ENCODE measurements around the gene PRKCA. TPM values are rescaled to one million over a fixed set of nuclear protein-coding genes. Genes with fewer than 3 reads are reported as not detected.

Gene PRKCA
- total and polyA plus RNA-seq, 10 of the 15 experiments (the other 5 are each of a cell fraction or from before 2014, with no cell fraction given), result 0.11 to 14.6 (median 0.72) TPM

GRCh38 chr17:66654764-66655163 lies 352.4 kb downstream of the PRKCA start:
- Histone ChIP-seq H3K27me3 (replicated peaks in 1 of 2; ENCODE audit: control insufficient read depth in 2 of 2, insufficient read depth in 2 of 2, low read length in 1 of 2) (peaks cover 0 to 4% of the 10 kb centered on the region in 2 experiments; a peak in 1 of 4 replicates), H2AFZ (ENCODE audit: control insufficient read depth, low read depth, low read length) (no peak overlapping the region), H3K27ac (ENCODE audit: control insufficient read depth, insufficient read depth) (no peak overlapping the region), H3K4me3 (no peak overlapping the region), H3K4me2 (ENCODE audit: control insufficient read depth, insufficient read depth) (no peak overlapping the region), H3K9me3 (replicated peaks; ENCODE audit: control insufficient read depth, insufficient read depth, low read length) (no peaks in the 10 kb centered on the region; the same call in 2 of the 3 replicates), H4K20me1 (ENCODE audit: control insufficient read depth, insufficient read depth) (no peaks in the 10 kb centered on the region), H3K36me3 (ENCODE audit: control insufficient read depth in 2 of 2, insufficient read depth in 2 of 2, low read length in 1 of 2) (no peaks in the 10 kb centered on the region), H3K79me2 (ENCODE audit: control insufficient read depth, insufficient read depth, low read length) (no peaks in the 10 kb centered on the region), H3K9ac (ENCODE audit: control insufficient read depth, insufficient read depth, low read length) (no peak overlapping the region), H3K4me1 (ENCODE audit: control insufficient read depth, insufficient read depth, low read length) (no peaks in the 10 kb centered on the region)
- BruUV-seq (replicated peaks), result no TSS peak
- CTCF ChIA-PET, result no interaction called here
- POLR2A ChIA-PET, result no interaction called here
- RAD21 ChIA-PET (ENCODE audit: unreplicated experiment), result no interaction called here
- DNase-seq (ENCODE audit: low read depth, low spot score) (no peak), FAIRE-seq (no peak), ATAC-seq (no peak)
- TF ChIP-seq HDGF (IDR thresholded peaks at IDR 0.05), result no peak
- no peak for TF ChIP-seq YBX1 (IDR thresholded peaks at IDR 0.05)
- TF ChIP-seq ESRRA (IDR thresholded peaks at IDR 0.05; ENCODE audit: low read length), result no peak
- no peak for TF ChIP-seq ZNF622 (IDR thresholded peaks at IDR 0.05)
- no peak for TF ChIP-seq YY1 (IDR thresholded peaks at IDR 0.05; ENCODE audit: low read depth, low read length)
- TF ChIP-seq SUZ12 (IDR thresholded peaks at IDR 0.05; ENCODE audit: unreplicated experiment), result no peak
- SMC1A ChIA-PET (ENCODE audit: uncharacterized antibody, unreplicated experiment), result interaction anchor here (1.3 to 1.4 kb wide), 2 partner anchors 12 to 14 kb away, joined by 3 to 4 read pairs; no protein-coding TSS in a partner anchor
- 32% methylated on average over 7 of the region's 7 CpGs for WGBS (ENCODE audit: insufficient coverage, insufficient replicate concordance, low lambda C conversion rate, missing lambda C conversion rate)
- intact Hi-C loops (cut with micrococcal nuclease; ENCODE audit: unreplicated experiment), result no loop called here
- in situ Hi-C loops (cut with MboI), result no loop called here

GRCh38 chr17:66655461-66655860 lies 353.0 kb downstream of the PRKCA start:
- no peak for FAIRE-seq

More at GRCh38 chr17:66655461-66655860, 353.0 kb downstream of the PRKCA start:
- no peaks in the 10 kb centered on the region for H4K20me1 ChIP-seq (ENCODE audit: control insufficient read depth, insufficient read depth)
- ChIA-PET SMC1A (ENCODE audit: uncharacterized antibody, unreplicated experiment) (interaction anchor here (0.7 kb wide), 1 partner anchor 9 kb away, joined by 3 read pairs; no protein-coding TSS in a partner anchor), CTCF (interaction anchor here (0.6 kb wide), 1 partner anchor 1953 kb away, joined by 3 read pairs; no protein-coding TSS in a partner anchor), POLR2A (interaction anchor here (1.0 kb wide), 1 partner anchor 8 kb away, joined by 4 read pairs; no protein-coding TSS in a partner anchor), RAD21 (ENCODE audit: unreplicated experiment) (no interaction called here)
- no peak overlapping the region for H3K9ac ChIP-seq (ENCODE audit: control insufficient read depth, insufficient read depth, low read length)
- BruUV-seq (replicated peaks), result no TSS peak
- H3K27ac ChIP-seq (ENCODE audit: control insufficient read depth, insufficient read depth), result no peak overlapping the region
- no peaks in the 10 kb centered on the region; the same call in 2 of the 3 replicates for H3K9me3 ChIP-seq (replicated peaks; ENCODE audit: control insufficient read depth, insufficient read depth, low read length)
- TF ChIP-seq CHD4 (IDR thresholded peaks at IDR 0.05), result no peak
- TF ChIP-seq IRF3 (IDR thresholded peaks at IDR 0.05), result no peak
- TF ChIP-seq CEBPB (IDR thresholded peaks at IDR 0.05; ENCODE audit: borderline replicate concordance in 1 of 2, low read depth in 2 of 2, low read length in 2 of 2), result no peak
- no peak for TF ChIP-seq RFX5 (IDR thresholded peaks at IDR 0.05; ENCODE audit: low read depth, low read length)
- no peak for TF ChIP-seq TCF3 (IDR thresholded peaks at IDR 0.05; ENCODE audit: borderline replicate concordance, insufficient read depth, low read depth, low read length)
- TF ChIP-seq PKNOX1 (IDR thresholded peaks at IDR 0.05), result no peak
- no peak for TF ChIP-seq PML (IDR thresholded peaks at IDR 0.05; ENCODE audit: low read length)
- no peak for ATAC-seq
- in situ Hi-C loops (cut with MboI), result no loop called here
- intact Hi-C loops (cut with micrococcal nuclease; ENCODE audit: unreplicated experiment), result no loop called here
- no peak overlapping the region for H3K4me3 ChIP-seq
- H3K36me3 ChIP-seq (ENCODE audit: control insufficient read depth in 2 of 2, insufficient read depth in 2 of 2, low read length in 1 of 2), result no peaks in the 10 kb centered on the region
- no peaks in the 10 kb centered on the region for H3K79me2 ChIP-seq (ENCODE audit: control insufficient read depth, insufficient read depth, low read length)
- H2AFZ ChIP-seq (ENCODE audit: control insufficient read depth, low read depth, low read length), result no peak overlapping the region
- H3K4me1 ChIP-seq (ENCODE audit: control insufficient read depth, insufficient read depth, low read length), result no peaks in the 10 kb centered on the region
- WGBS (ENCODE audit: insufficient coverage, insufficient replicate concordance, low lambda C conversion rate, missing lambda C conversion rate), result 21% methylated on average over 2 of the region's 2 CpGs
- H3K4me2 ChIP-seq (ENCODE audit: control insufficient read depth, insufficient read depth), result no peak overlapping the region
- no peak for DNase-seq (ENCODE audit: low read depth, low spot score)
- no peaks in the 10 kb centered on the region for H3K27me3 ChIP-seq (replicated peaks in 1 of 2; ENCODE audit: control insufficient read depth in 2 of 2, insufficient read depth in 2 of 2, low read length in 1 of 2)

Measured in GM12878 (cell line).